GM19467 (cell line): ENCODE data around the gene TRIP10.
"Not testable (repeated sequence)": the region's sequence is repeated elsewhere in the genome, so short reads cannot be mapped to it uniquely, and the experiment has no call there.

Source experiments
- ATAC-seq: cut with Tn5 transposase; IDR thresholded peaks from one replicate; pipeline ENCODE4 v1.9.1; 2021; ENCODE audit warnings: mild to moderate bottlenecking, moderate library complexity; ENCODE audit not compliant: unreplicated experiment

TRIP10 gene

GRCh38 chr19:6738787-6739389 is 592 bp upstream of the TRIP10 start:
- no peak for ATAC-seq

DNA sequence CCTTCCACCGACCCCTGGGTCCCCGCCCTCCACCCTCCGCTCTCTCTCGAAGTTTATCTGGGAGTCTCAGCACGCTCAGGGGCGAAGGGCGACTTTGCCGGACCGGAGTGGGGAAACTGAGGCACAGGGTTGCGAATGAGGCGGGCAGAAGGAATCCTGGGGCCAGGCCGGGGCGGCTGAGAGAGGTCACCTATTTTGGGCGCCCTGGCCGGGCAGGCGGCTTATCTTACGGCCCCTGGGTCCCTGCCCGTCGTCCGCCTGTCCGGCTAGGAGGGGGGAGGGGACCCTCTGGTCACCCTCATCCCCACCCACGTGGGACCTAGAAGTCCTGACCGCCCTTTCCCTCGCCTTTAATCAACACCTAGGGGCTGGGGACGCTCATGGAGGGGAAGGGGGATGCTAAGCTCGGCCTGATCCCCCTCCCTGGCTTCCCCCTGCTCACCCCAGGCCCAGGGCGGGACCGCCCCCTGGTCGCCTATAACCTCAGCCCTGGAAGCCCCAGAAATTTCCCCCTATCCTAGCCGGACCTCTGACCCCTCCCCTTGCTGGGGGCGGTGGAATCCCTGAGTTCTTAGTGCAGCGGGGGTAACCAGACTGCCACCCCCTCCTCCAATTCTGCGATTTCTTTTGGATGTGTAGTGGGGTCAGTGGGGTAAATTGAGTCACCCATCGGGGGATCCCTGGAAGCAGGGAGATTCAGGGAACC is 556 bp downstream of the TRIP10 start:
- ATAC-seq, result no peak

DNA sequence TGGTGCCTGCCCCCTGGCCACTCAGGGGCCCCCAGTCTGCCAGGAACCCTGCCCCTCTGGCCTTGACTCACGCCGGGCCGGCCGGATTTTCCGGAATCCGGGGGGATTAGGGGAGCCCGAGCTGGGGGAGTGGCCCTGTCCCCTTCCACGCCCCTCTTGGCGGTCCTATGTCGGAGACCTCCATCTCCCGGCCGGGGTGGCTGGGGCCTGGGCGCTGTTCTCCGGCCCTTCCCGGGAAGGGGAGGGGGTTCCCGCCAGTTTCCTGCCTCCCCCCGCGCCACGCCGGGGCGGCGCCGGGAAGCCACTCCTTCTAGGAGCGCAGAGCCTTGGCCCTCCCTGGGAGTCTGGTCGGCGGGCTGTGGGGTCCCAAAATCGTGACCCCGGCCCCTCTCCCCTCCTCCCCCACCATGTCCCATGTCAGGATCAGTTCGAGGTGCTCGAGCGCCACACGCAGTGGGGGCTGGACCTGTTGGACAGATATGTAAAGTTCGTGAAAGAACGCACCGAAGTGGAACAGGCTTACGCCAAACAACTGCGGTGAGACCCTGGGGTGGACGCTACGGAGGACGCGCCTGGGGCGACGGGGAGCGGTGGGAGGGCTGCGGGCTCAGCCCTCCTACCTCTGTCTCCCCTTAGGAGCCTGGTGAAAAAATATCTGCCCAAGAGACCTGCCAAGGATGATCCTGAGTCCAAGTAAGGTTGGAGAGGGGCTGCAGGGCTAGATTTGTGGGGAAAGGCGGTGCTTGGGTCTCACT is 1.3 kb downstream of the TRIP10 start:
- ATAC-seq, result no peak

DNA sequence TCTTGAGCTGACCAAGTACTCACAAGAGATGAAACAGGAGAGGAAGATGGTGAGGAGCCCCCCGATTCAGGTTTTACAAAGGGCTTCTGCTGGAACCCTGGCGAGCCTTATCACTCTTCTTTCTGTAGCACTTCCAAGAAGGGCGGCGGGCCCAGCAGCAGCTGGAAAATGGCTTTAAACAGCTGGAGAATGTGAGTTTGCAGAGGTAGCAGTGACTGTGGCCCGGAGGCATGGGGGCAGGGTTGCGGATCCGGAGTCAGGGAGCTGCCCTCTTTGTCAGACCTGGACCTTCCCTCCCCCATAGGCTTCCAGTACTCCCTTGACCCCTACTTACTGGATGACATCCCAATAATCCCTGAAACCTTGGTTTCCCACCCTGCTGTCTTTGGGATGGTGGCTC is 3.6 kb downstream of the TRIP10 start:
- ATAC-seq, result no peak

GRCh38 chr19:6743714-6744380 is 4.4 kb downstream of the TRIP10 start:
- no peak for ATAC-seq

- ATAC-seq, result no peak
Observed at GRCh38 chr19:6744381-6745301, 5.2 kb downstream of the TRIP10 start.

- no peak for ATAC-seq
Observed at GRCh38 chr19:6745965-6746364, 6.5 kb downstream of the TRIP10 start.

DNA sequence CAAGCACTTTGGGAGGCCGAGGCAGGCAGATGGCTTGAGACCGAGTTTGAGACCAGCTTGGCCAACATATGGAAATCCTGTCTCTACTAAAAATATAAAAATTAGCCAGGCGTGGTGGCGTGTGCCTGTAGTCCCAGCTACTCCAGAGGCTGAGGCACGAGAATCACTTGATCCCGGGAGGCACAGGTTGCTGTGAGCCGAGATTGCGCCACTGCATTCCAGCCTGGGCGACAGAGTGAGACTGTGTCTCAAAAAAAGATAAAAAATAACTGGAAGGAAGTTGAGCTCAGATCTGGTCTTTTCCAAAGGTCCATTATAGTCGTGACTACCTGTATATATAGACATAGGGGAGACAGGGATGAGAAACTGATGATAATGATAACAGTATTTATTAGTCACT is 9.1 kb downstream of the TRIP10 start:
- not testable (repeated sequence) for ATAC-seq

DNA sequence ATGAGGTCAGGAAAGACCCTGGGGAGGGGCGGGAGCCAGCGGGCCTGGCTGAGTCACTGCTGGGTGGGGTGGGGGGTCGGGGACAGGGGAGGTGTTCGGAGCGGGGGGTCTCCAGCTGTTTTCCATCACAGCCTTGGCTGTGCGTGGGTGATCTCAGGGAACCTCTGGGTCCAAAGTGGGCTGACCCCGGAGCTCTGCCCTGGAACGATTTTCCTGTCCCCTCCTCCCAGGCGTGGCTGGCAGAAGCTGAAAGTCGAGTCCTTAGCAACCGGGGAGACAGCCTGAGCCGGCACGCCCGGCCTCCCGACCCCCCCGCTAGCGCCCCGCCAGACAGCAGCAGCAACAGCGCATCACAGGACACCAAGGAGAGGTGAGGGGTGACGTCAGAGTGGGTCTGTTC is 10.6 kb downstream of the TRIP10 start:
- no peak for ATAC-seq

GRCh38 chr19:6751189-6751588 is 11.7 kb downstream of the TRIP10 start:
- no peak for ATAC-seq

DNA sequence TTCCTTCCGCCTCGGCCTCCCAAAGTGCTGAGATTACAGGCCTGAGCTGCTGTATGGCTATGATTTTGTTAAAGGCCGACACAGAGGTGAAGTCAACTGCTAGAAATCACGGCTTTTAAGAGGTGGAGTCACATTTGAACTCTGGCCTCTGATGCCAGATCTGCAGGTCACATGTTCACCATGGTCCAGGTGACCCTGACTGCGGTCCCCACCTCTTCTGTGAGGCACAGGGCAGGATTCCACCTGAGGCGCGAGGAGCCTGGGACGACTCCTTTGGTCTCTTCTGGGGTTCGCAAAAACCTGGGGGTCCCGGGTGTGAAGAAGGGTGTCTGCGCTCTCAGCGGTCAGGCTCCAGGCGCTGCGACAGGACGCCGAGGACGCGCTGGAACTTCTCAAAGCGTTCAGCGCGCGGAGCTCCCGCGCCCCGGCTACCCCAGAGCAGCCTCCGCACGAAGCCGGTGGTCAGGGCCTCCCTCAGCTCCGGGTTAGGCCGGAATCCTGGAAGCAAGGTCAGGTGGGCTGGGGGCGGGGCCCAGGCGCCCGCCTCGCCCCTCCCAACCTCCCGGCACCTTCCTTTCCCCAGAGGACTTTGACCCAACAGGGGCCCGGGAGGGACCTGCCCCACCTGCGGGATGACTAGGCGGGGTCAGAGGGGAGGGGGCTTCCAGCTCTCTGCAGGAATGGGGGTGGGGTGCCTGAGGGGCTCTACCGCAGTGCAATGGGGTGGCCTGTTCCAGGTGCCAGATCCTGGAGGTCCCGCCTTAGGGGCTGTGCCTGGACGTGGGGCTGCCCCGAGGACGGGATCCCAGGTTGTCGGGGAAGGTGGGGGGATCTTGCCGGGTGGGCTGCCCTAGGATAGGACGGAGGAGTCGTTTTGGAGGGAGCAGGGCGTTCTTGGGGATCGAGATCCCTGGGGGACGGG is 13.0 kb downstream of the TRIP10 start:
- ATAC-seq, result no peak

- peak; percentile 64 for ATAC-seq
Observed at GRCh38 chr19:6753178-6754031, 13.9 kb downstream of the TRIP10 start.

- no peak for ATAC-seq
Observed at GRCh38 chr19:6754136-6754535, 14.7 kb downstream of the TRIP10 start.

GRCh38 chr19:6754653-6755463 is 15.4 kb downstream of the TRIP10 start:
- no peak for ATAC-seq

DNA sequence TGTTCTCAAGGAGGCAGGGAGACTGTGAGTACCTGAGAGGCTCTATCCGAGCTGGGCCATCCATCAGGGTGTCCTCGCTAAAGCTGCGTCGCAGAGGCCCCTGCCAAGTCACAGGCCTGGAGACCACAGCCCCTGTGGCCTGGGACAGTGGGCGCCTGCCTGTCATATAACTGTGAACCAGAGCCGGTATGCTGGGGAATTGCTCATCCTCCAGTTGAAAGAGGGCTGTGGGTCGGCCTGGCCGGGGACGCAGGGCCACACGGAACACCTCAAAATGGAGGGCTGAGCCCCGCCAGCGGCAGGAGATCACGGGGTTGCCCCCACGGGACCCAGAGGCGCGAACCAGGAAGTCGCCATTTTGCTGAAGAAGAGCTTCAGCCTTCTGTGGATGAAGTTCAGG is 21.1 kb downstream of the TRIP10 start:
- ATAC-seq, result no peak

DNA sequence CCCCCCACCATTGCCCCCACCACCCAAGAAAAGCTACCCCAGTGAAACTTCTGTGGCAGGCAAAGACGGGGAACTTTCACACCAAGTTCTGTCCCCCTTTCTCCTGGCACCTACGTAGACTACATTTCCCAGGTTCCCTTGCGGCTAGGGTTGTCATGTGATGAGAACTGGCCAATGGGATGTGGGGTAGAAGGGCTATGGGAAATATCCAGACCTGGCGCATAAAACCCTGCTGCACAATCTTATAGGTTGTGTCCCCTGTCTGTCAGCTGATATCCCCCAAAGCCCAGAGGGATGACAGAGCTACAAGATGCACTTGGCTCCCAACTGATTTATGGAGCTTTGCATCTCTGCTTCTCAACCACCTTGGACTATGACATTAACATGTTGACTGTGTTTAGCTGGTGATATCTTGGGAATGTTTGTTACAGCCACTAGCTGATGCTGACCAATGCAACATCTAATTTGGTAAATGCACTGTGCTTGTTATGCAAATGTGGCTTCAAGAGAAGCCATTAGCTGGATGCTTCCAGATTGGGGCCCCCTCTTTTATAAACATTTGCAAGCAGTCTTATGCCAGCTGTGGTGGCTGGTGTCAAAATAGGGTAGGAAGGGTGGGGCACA is 21.7 kb downstream of the TRIP10 start:
- no peak for ATAC-seq

DNA sequence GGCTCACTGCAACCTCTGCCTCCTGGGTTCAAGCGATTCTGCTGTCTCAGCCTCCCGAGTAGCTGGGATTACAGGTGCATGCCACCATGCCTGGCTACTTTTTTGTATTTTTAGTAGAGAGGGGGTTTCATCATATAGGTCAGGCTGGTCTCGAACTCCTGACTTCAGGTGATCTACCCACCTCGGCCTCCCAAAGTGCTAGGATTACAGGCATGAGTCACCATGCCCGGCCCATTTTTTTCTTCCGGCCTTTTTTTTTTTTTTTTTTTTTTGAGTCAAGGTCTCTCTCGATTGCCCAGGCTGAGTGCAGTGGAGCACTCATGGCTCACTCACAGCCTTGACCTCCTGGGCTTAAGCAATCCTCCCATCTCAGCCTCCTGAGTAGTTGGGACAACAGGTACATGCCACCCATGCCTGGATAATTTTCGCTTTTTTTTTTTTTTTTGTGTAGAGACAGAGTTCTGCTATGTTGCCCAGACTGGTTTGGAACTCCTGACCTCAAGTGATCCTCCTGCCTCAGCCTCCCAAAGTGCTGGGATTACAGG is 22.8 kb downstream of the TRIP10 start:
- not testable (repeated sequence) for ATAC-seq
